HepG2 (cell line): Measurements from ENCODE around the gene GPHN. TPM values are rescaled to one million over a fixed set of nuclear protein-coding genes. Genes with fewer than 3 reads are reported as not detected.

Experiments used
- ATAC-seq: fragments of 200-7000 bp; cut with Tn5 transposase; 3 replicates; pipeline ENCODE4 v1.9.1; 2020; ENCODE audit warnings: mild to moderate bottlenecking, moderate library complexity
- BruUV-seq: library from RNA; stranded (reverse); fragments of 400-500 nt; replicated peaks from 2 replicates; lab custom pipeline; 2021; lab: Mats Ljungman, UMichigan
- CTCF ChIA-PET: fragments of 300-600 bp; formaldehyde crosslinking; extraction: SDS; loops from one replicate; lab custom pipeline; 2021; ENCODE audit warnings: low total read pairs, inconsistent platforms, low intra/inter-chr PET ratio; lab: Yijun Ruan, JAX
- POLR2A ChIA-PET: fragments of 350-600 bp; sonication (Branson Sonifier 250); formaldehyde crosslinking; loops from one replicate; lab custom pipeline; 2020; ENCODE audit warnings: antibody characterized with exemption, inconsistent platforms; lab: Yijun Ruan, JAX
- DNase-seq: peaks from one replicate; pipeline ENCODE4 v3.0.0-alpha.2; 2015; ENCODE audit warnings: low spot score
- FAIRE-seq: peaks from 3 replicates; lab custom pipeline; 2011; peaks lifted over from hg19 to GRCh38; lab: Jason Lieb, UNC
- H2AFZ ChIP-seq: one replicate; pipeline ENCODE4 v1.6.1; 2011; ENCODE audit warnings: low read length, inconsistent platforms
- H3K27ac ChIP-seq: fragments of 300-600 bp; 3 replicates; pipeline ENCODE4 v1.8.0; 2011; ENCODE audit warnings: mixed run types, mild to moderate bottlenecking, mixed read lengths, low read length, inconsistent platforms; ENCODE audit not compliant: insufficient read depth; ENCODE audit errors: extremely low read length
- H3K27me3 ChIP-seq, 2 experiments: fragments of 200-600 bp in 1 of 2; 2 replicates in 1 of 2; 3 replicates in 1 of 2; pipeline versions ENCODE4 v1.6.0 to v1.8.0; 2011; ENCODE audit warnings: low read length in 2 of 2, mild to moderate bottlenecking in 2 of 2, moderate library complexity in 2 of 2, inconsistent platforms in 1 of 2; ENCODE audit not compliant: insufficient read depth in 2 of 2, control insufficient read depth in 1 of 2
- H3K36me3 ChIP-seq, 2 experiments: fragments of 200-600 bp in 1 of 2; replicated peaks in 1 of 2; 2 replicates in 1 of 2; 3 replicates in 1 of 2; pipeline versions ENCODE4 v1.5.1 to v1.8.0; 2011; ENCODE audit warnings: low read length in 2 of 2, inconsistent platforms in 1 of 2; ENCODE audit not compliant: insufficient read depth in 2 of 2, control insufficient read depth in 1 of 2
- H3K4me1 ChIP-seq: 2 replicates; pipeline ENCODE4 v1.5.1; 2012; ENCODE audit warnings: low read length, inconsistent platforms; ENCODE audit not compliant: insufficient read depth
- H3K4me2 ChIP-seq: 2 replicates; pipeline ENCODE4 v1.6.0; 2011; ENCODE audit warnings: low read depth, low read length, inconsistent platforms
- H3K4me3 ChIP-seq, 3 experiments: fragments of 200-600 bp in 1 of 3; sonication (generic), shearing (Covaris generic) in 1 of 3; replicated peaks in 1 of 3; 2 replicates each; pipeline ENCODE4 v1.5.1; 2011 to 2016; ENCODE audit warnings: low read length in 3 of 3, inconsistent platforms in 2 of 3, low read depth in 2 of 3, mild to moderate bottlenecking in 2 of 3, control low read depth in 1 of 3, mixed read lengths in 1 of 3; ENCODE audit not compliant: insufficient read depth in 1 of 3
- H3K79me2 ChIP-seq: one replicate; pipeline ENCODE4 v1.6.1; 2011; ENCODE audit warnings: low read length, inconsistent platforms; ENCODE audit not compliant: insufficient read depth
- H3K9ac ChIP-seq: 2 replicates; pipeline ENCODE4 v1.6.0; 2011; ENCODE audit warnings: mild to moderate bottlenecking, low read depth, low read length, inconsistent platforms; ENCODE audit not compliant: insufficient read depth
- H3K9me3 ChIP-seq: 2 replicates; pipeline ENCODE4 v1.5.1; 2012; ENCODE audit warnings: mild to moderate bottlenecking, low read length
- H4K20me1 ChIP-seq: 2 replicates; pipeline ENCODE4 v1.6.0; 2011; ENCODE audit warnings: inconsistent platforms, mild to moderate bottlenecking, low read length, moderate library complexity; ENCODE audit not compliant: insufficient read depth
- CREB3 ChIP-seq: sonication (generic); formaldehyde crosslinking; IDR thresholded peaks from 2 replicates; pipeline ENCODE4 v1.5.0; 2020; ENCODE audit warnings: missing genetic modification reagents
- E2F5 ChIP-seq: sonication (generic); formaldehyde crosslinking; conservative IDR thresholded peaks from 2 replicates; pipeline ENCODE4 v1.4.0; 2020; ENCODE audit warnings: missing genetic modification reagents
- HNRNPK ChIP-seq: fragments of 200-400 bp; formaldehyde crosslinking; IDR thresholded peaks from 2 replicates; pipeline ENCODE4 v1.6.1; 2018; ENCODE audit warnings: low read length, low read depth, moderate library complexity, mild to moderate bottlenecking; ENCODE audit not compliant: poor library complexity, severe bottlenecking
- KLF9 ChIP-seq: IDR thresholded peaks from 2 replicates; pipeline ENCODE4 v1.6.1; 2016; ENCODE audit warnings: low read depth
- SETDB1 ChIP-seq: sonication (generic); formaldehyde crosslinking; IDR thresholded peaks from 2 replicates; pipeline ENCODE4 v1.5.1; 2020; ENCODE audit warnings: missing genetic modification reagents, mild to moderate bottlenecking, borderline replicate concordance
- SNAI1 ChIP-seq: sonication (generic); formaldehyde crosslinking; IDR thresholded peaks from 2 replicates; pipeline ENCODE4 v1.5.0; 2020; ENCODE audit warnings: mild to moderate bottlenecking, missing genetic modification reagents, borderline replicate concordance
- SNRNP70 ChIP-seq: fragments of 200-400 bp; formaldehyde crosslinking; IDR thresholded peaks from 2 replicates; pipeline ENCODE4 v1.6.1; 2017; ENCODE audit warnings: mild to moderate bottlenecking, low read depth, low read length, moderate library complexity
- SP4 ChIP-seq: sonication (generic); formaldehyde crosslinking; IDR thresholded peaks from 2 replicates; pipeline ENCODE4 v1.8.1; 2023; ENCODE audit warnings: mild to moderate bottlenecking, missing genetic modification reagents
- USF2 ChIP-seq, 2 experiments: sonication (generic) in 1 of 2; formaldehyde crosslinking in 1 of 2; IDR thresholded peaks; 2 replicates each; pipeline versions ENCODE4 v1.5.1 to v1.6.1; 2011 to 2020; ENCODE audit warnings: borderline replicate concordance in 1 of 2, low read depth in 1 of 2, low read length in 1 of 2, mild to moderate bottlenecking in 1 of 2, missing genetic modification reagents in 1 of 2, moderate library complexity in 1 of 2
- ZBTB39 ChIP-seq: sonication (generic); formaldehyde crosslinking; IDR thresholded peaks from 2 replicates; pipeline ENCODE4 v1.5.0; 2020; ENCODE audit warnings: missing genetic modification reagents
- ZNF883 ChIP-seq: sonication (generic); formaldehyde crosslinking; IDR thresholded peaks from 2 replicates; pipeline ENCODE4 v1.5.1; 2020; ENCODE audit warnings: mild to moderate bottlenecking, missing genetic modification reagents; ENCODE audit errors: not compliant biosample characterization
- WGBS: methylation state at CpG from one replicate; pipeline ENCODE4 v1.1.6; 2017; ENCODE audit warnings: low lambda C conversion rate; 5-methylcytosine and 5-hydroxymethylcytosine counted together
- in situ Hi-C: cut with HindIII; loops from 2 replicates; pipeline ENCODE4 v1.10.0; 2017; ENCODE audit warnings: low pct_unique_long_range_greater_than_20kb; ENCODE audit not compliant: extremely low pct_ligation_motif_present
- intact Hi-C: fragments of 100-400 bp; cut with micrococcal nuclease; formaldehyde crosslinking; loops from one replicate; pipeline ENCODE4 v1.10.0; 2022; ENCODE audit not compliant: unreplicated experiment
- polyA plus RNA-seq, 8 experiments: library from polyadenylated mRNA; depleted of rRNA in 3 of 8; stranded (reverse) in 7 of 8; unstranded in 1 of 8; fragments of >200 nt; fragmentation: Illumina TruSeq in 4 of 8; extraction: Trizol in 4 of 8; gene quantifications; 2 replicates each; pipeline versions ENCODE4 v1.2.1 to v1.2.3, GENCODE V29; 2011 to 2016; ENCODE audit warnings: low read depth in 4 of 8, missing spikeins in 1 of 8, mixed read lengths in 1 of 8; ENCODE audit not compliant: insufficient read depth in 1 of 8
- total RNA-seq, 5 experiments: library from RNA; depleted of rRNA; stranded (reverse); fragments of >200 nt; fragmentation: Illumina TruSeq; extraction: Trizol; gene quantifications; 2 replicates each; pipeline ENCODE4 v1.2.3, GENCODE V29; 2016; ENCODE audit warnings: low read depth in 1 of 5
- TF ChIP-seq, protein P1 (sequence below): sonication (generic); formaldehyde crosslinking; IDR thresholded peaks from 2 replicates; pipeline ENCODE4 v1.9.0; 2022; ENCODE audit warnings: missing genetic modification reagents, mild to moderate bottlenecking, borderline replicate concordance
- TF ChIP-seq, protein P2 (sequence below): sonication (generic); formaldehyde crosslinking; IDR thresholded peaks from 2 replicates; pipeline ENCODE4 v1.5.0; 2020; ENCODE audit warnings: mild to moderate bottlenecking, missing genetic modification reagents

GPHN gene
- total and polyA plus RNA-seq, 2 of the 13 experiments (the other 11 are each of a cell fraction or from before 2014, with no cell fraction given) = 12.7 to 19.2 TPM

DNA sequence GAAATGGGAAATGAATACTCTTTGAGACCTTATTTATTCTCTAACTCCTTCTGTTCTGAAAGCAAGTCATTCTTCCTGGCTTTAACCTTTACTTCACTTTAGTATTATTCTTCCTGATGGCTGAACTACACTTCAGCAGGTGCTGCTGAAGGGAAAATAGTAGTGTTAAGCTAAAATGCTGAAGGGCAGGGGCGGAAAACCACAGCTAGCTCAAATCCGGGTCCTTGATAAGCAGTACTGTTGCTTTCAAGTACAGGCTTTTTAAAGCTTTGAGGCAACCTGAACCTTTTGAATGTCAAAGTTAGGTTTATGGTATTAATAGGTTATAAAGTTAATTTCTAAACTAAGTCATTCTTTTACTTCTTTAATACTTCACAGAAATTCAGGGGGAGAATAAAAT is 11.0 kb upstream of the GPHN start:
- BruUV-seq = no TSS peak
- DNase-seq (no peak), ATAC-seq (no peak), FAIRE-seq (no peak)
- H3K9me3 ChIP-seq = no peaks in the 10 kb centered on the region
- H3K79me2 ChIP-seq = no peaks in the 10 kb centered on the region
- no peaks in the 10 kb centered on the region for H4K20me1 ChIP-seq
- POLR2A ChIA-PET = interaction anchor here (3.2 kb wide), 1 partner anchor 11 kb away, joined by 18 read pairs; the partner anchor contains the start of gene GPHN
- H3K4me1 ChIP-seq = peaks cover 19% of the 10 kb centered on the region
- H3K36me3 ChIP-seq = no peaks in the 10 kb centered on the region
- no peak overlapping the region for H3K9ac ChIP-seq
- H3K27ac ChIP-seq = no peak overlapping the region
- no peak overlapping the region for H3K4me2 ChIP-seq
- no peak overlapping the region for H3K4me3 ChIP-seq
- no peaks in the 10 kb centered on the region for H3K27me3 ChIP-seq
- TF ChIP-seq SNAI1 (CRISPR knock-in tag) = no peak
- no peak for TF ChIP-seq USF2 (IDR thresholded peaks at IDR 0.05; ENCODE audit: low read depth, low read length)
- TF ChIP-seq USF2 (CRISPR knock-in tag; IDR thresholded peaks at IDR 0.05; ENCODE audit: borderline replicate concordance) = no peak
- no peak for TF ChIP-seq ZNF883 (CRISPR knock-in tag)
- TF ChIP-seq SETDB1 (CRISPR knock-in tag) = no peak
- TF ChIP-seq ZBTB39 = no peak
- no peak for TF ChIP-seq KLF9 (CRISPR knock-in tag)
- no peak for TF ChIP-seq E2F5 (CRISPR knock-in tag)
- no peak for TF ChIP-seq SNRNP70
- TF ChIP-seq, protein P1, sequence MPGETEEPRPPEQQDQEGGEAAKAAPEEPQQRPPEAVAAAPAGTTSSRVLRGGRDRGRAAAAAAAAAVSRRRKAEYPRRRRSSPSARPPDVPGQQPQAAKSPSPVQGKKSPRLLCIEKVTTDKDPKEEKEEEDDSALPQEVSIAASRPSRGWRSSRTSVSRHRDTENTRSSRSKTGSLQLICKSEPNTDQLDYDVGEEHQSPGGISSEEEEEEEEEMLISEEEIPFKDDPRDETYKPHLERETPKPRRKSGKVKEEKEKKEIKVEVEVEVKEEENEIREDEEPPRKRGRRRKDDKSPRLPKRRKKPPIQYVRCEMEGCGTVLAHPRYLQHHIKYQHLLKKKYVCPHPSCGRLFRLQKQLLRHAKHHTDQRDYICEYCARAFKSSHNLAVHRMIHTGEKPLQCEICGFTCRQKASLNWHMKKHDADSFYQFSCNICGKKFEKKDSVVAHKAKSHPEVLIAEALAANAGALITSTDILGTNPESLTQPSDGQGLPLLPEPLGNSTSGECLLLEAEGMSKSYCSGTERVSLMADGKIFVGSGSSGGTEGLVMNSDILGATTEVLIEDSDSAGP (CRISPR knock-in tag) = no peak
- TF ChIP-seq, protein P2, sequence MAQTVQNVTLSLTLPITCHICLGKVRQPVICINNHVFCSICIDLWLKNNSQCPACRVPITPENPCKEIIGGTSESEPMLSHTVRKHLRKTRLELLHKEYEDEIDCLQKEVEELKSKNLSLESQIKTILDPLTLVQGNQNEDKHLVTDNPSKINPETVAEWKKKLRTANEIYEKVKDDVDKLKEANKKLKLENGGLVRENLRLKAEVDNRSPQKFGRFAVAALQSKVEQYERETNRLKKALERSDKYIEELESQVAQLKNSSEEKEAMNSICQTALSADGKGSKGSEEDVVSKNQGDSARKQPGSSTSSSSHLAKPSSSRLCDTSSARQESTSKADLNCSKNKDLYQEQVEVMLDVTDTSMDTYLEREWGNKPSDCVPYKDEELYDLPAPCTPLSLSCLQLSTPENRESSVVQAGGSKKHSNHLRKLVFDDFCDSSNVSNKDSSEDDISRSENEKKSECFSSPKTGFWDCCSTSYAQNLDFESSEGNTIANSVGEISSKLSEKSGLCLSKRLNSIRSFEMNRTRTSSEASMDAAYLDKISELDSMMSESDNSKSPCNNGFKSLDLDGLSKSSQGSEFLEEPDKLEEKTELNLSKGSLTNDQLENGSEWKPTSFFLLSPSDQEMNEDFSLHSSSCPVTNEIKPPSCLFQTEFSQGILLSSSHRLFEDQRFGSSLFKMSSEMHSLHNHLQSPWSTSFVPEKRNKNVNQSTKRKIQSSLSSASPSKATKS = no peak
- TF ChIP-seq HNRNPK = no peak
- TF ChIP-seq SP4 (CRISPR knock-in tag) = no peak
- no peak for TF ChIP-seq CREB3 (CRISPR knock-in tag)
- intact Hi-C loops (loop anchor here (5.0 kb wide), 1 partner anchor 640 kb away; no protein-coding TSS in a partner anchor), in situ Hi-C loops (no loop called here)
- CTCF ChIA-PET = no interaction called here
- no peak overlapping the region for H2AFZ ChIP-seq
- WGBS = 94% methylated on average over 2 of the region's 2 CpGs
